ENCODE results near the gene RBM5.
"Not testable (repeated sequence)": the region's sequence is repeated elsewhere in the genome, so short reads cannot be mapped to it uniquely, and the experiment has no call there.

RBM5 gene

DNA sequence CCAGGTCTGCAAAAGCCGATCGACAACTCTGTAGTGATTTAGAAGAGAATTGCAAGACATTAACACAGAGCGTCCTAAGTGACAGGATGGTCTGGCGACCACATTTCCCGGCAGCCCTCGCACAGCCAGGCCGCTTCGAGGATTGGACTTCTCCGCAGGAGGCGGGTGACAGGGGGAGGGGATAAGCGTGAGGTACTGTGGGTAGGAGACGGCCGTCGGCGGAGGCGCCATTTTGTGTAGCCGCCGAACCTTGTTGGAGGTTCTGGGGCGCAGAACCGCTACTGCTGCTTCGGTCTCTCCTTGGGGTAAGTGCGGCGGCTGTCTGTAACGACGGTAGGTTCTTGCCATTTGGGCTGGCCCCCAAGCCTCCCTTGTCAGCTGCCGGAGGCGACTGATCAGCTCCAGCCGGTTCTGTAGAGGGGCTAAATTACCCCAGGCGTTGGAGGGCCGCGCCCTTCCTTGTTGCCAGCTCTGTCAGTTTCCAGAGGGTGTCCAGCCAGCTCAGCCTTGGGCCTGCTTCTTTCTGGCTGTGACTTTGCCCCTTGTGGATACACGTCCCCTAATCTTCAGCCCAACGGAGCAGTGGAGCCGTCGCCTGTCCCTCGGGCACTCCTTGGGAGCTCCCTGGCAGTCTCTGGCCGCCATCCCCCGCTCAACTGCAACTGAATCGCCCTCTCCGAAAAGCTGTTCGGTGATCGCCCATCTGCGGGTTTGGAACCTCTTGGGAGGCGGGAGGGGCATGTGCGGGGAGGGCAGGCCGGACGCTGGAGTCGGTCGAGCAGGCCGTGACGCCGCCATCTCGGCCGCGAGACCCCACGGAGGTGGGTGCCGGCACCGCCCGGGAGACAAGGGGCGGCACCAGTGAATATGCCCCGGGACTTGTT, at the start of gene RBM5:
TSS of gene RBM5 (plus strand) at position 195 of the 884 bp plus-strand sequence. CDS start 1,516 bp downstream, outside the sequence.
- peak; percentile 77 for DNase-seq (ENCODE audit: low read depth, low spot score)

DNA sequence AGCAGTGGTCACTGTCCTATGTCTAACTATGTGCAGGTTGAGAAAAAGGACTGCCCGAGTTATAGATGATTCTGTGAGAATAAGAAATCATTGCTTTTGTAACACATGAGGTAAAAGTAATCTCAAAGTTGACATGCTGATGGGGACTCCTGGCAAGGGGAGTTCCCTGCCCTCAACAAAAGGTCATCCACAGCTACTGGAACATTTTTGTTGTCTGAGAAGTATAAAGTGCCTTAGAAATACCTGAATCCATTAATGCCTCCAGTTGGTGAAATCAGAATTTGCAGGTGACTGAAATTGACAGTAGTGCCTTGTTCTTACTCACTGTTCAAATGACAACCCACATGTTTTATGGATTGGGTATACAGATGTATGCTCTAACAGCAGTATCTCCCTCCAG, 43.7 kb upstream of the RBM5 start:
- DNase-seq (ENCODE audit: low read depth, low spot score), result no peak

DNA sequence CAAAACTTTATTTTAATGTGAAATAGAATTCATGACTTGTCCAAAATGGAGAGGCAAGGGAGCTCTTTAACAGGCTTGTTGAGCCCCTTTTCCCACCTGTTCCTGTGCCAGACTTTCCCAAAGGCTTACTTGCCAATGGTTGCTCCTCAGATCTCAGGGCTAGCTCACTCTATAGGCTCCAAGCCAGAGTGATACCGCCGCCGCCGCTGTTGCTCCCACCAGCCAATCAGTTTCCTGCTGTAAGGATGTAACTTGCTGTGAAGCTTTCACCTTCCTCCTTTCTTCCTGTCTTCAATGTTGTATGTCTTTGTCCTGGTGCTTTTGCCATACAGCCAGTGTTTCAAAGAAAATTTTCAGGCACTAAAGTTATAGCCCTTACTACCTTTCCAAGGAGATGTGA, 41.3 kb upstream of the RBM5 start:
- no peak for DNase-seq (ENCODE audit: low read depth, low spot score)

DNA sequence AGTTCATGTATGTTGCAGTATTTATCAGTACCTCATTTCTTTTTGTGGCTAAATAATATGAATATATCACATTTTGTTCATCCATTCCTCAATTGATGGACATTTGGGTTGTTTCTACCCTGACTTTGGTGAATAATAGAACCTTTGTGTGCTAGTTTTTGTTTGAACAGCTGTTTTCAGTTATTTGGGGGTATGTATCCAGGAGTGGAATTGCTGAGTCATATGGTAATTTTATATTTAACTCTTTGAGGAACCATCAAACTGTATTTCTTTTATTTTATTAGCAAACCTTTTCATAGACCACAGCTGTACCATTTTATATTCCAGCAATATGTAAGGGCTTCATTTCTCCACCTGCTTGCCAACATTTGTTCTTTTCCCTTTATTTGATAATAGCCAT, 38.4 kb upstream of the RBM5 start:
- peak; percentile 62 for DNase-seq (ENCODE audit: low read depth, low spot score)

DNA sequence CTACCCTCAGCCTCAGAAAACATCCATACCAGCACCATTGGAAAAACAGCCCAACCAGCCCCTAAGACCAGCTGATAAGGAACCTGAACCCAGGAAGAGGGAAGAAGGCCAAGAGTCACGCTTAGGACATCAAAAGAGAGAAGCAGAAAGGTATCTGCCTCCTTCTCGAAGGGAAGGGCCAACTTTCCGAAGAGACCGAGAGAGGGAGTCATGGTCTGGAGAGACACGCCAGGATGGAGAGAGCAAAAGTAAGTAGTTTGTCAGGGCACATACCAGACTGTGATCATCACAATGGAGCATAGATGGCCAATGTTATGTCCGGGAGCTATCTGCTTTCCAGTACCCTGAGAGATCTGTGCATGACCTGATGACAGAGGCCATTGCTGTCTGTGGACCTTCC, 31.0 kb upstream of the RBM5 start:
- DNase-seq (ENCODE audit: low read depth, low spot score), result no peak

DNA sequence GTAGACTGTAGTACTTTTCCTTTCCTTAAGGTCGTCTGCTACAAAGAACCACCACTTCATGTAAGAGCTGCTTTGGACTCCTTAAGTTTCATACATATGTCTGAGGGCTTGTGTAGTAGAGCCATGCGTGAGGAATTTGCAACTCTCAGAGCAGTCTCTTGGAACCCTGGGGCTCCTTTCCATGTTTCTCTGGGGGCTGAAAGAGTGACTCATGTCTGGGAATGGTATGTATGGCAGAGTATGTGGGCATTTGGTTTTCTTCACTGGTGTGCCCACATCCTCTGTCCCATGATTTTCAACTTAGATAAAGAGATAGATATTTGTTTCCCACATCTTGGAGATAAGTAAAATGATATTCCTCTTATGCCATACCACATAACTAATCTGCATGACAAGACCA, 20.6 kb upstream of the RBM5 start:
- DNase-seq (ENCODE audit: low read depth, low spot score), result no peak

DNA sequence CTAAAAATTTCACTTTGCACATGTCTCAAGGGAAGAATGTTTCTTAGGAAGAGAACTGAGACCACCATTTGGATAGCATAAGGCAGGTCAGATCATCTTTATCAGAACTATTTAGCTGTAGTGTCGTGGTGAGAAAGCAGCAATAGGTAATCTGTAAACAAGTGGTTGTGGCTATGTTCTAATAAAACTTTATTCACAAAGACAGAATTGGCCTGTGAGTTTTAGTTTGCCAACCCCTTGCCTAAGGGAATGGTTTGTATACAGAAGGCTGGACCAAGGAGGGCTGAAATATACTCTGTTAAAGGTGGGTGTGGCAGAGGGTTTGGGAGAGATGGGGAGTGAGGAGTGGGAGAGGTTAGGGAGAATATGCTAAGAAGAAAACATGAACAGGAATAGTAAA, 10.6 kb upstream of the RBM5 start:
- DNase-seq (ENCODE audit: low read depth, low spot score), result no peak

DNA sequence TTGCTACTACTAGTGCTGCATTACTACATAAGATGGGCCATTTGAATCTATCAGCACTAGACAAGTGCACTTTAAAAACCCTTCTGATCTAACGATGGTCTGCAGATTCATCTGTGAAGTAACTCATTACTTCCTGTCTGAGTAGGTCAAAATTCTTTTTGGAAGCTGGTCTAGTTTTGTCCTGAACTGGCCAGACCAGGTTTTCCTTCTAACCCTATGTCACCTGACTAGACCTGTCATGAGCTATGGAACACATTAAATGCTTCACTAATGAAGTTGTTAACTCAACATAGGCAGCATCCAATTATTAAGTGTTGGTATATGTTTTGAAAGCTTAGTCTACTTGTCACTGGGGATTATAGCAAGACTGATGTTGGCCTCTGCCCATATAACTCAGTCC, 10.1 kb upstream of the RBM5 start:
- no peak for DNase-seq (ENCODE audit: low read depth, low spot score)

DNA sequence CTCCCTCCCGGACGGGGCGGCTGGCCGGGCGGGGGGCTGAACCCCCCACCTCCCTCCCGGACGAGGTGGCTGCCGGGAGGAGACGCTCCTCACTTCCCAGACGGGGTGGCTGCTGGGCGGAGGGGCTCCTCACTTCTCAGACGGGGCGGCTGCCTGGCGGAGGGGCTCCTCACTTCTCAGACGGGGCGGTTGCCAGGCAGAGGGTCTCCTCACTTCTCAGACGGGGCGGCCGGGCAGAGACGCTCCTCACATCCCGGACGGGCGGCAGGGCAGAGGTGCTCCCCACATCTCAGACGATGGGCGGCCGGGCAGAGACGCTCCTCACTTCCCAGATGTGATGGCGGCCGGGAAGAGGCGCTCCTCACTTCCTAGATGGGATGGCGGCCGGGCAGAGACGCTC, 3.8 kb upstream of the RBM5 start:
- DNase-seq (ENCODE audit: low read depth, low spot score), result not testable (repeated sequence)

DNA sequence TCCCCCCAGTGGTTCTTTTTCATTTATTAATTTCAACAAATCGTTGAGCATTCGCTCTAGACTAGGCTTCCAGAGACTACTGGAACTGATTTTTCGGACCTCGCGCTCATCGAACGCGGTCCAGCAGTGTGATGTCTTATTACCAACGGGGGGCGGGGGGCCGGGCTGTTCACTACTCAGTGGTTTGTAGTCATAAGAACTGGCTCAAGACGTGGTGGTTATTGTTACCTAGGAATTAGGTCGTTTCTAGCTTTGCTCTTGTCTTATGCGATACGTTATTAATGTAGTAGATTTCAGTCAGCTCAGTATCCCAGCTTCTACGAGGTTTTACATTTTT, 858 bp downstream of the RBM5 start:
- DNase-seq (ENCODE audit: low read depth, low spot score), result no peak

DNA sequence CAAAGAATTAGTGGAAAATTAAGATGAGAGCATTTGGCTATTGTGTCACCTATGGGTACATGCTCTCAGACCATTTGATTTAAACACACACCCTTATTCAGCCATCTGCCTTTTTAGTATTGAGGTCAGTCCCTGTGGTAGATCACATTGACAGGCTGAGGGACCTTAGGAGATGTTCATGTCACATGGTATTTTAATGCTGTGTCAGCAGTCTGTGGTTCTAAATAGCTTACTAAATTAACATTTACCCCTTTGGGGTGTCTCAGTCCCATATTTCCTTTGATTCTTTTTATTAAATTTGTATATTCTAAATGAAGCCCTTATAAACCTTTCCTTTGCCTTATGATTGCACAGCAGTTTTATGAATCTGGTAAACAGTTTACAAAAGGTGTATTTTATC, 2.3 kb downstream of the RBM5 start:
- DNase-seq (ENCODE audit: low read depth, low spot score), result no peak

DNA sequence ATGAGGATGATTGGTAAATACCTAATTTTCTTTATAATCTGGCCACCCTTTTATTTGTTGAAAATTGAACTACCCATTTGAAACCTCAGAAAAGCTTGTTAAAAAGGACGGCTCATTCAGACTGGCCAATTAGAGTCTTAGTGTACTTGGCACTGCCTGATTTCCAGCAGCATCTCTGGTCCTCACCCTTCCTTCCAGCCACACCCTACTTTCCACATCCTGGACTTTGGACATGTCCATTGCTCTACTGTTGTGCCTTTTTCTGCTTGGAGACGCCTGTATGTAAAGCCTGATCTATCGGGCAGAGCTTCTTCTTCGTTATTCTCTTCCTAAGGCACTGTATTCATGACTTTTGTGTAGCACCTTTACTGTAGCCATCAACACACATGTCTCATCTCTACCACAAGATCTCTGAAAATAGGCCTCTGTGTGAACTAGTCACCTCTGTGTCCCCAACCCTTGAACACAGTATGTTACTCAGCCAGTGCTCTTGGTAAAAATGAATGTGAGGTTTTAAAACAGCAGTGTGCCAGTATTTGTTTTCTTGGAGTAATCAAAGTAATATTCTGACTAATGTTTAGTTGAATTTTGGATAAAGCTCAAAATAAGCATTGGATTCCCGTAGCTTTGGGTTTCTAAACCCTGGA, 6.8 kb downstream of the RBM5 start:
- no peak for DNase-seq (ENCODE audit: low read depth, low spot score)

DNA sequence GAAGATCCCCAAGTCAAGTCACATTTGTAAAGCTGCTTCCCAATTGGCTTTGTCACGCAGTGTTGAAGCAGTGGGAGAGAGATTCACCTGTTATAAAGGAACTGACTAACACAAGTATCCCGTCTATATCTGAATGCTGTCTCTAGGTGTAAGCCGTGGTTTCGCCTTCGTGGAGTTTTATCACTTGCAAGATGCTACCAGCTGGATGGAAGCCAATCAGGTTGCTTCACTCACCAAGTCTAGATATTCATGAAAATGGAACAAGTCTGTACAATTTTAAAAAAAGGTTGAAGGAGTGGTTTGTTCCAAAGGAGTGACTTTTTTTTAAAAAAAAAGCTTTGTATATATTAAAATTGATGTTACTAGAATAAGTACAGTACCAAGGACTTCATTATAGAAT, 11.7 kb downstream of the RBM5 start:
- DNase-seq (ENCODE audit: low read depth, low spot score), result no peak

DNA sequence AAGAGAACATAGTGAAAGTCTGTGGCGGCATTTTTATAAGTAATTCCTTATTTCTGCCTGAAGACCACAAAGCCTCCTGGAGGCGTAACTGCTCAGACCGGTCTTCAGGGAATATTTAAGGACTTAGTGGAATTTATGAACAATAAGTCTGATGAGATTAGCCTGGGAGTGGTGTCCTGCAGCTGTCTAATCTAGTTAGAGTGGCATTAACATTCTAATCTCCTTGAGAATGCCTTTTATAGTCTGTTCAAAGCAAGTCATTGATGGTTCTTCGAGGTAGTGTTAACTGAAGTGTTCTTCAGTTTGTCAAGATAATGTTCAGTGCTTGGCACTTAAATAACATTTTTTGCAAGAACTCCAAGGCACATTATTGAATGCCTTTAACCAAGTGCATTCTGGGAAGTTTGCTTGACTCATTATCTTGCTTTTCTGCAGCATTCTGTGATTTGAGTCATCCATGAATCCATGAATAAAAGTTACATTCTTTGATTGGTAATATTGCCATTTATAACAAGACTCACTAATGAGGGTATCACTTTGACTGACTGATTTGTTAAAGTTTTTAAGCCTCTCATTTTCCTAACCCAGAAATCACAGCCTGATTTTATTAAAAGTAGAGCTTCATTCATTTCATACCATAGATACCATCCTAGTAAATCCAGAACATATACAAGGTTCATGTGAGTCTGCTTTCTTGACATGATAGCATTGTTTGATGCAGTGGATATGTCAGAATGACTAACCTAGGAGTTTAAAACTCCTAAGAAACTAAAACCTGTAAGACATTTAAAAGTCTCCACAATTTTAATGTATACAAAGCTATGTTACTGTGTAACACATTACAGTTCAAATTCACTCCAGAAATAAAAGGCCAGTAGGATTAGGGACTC, 12.5 kb downstream of the RBM5 start:
- DNase-seq (ENCODE audit: low read depth, low spot score), result no peak

DNA sequence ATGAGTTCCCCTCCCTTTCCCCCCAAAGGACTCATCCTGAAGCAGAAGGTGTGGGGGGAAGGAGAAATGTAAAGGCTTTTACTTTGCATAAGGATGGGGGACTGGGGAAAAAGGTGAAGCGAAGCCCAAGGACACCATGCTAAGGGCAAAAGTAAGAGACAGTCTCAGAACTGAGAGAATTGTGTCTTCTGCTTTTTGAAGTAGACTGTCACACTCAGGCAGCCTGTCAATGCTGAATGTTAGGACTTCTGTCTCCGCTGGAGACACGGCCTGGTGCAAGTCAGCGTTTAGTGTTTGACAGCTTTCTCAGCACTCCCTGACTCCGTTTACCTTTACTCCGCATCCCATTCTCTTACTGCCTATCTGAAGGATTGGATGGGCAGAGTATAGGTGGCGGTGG, 13.8 kb downstream of the RBM5 start:
- DNase-seq (ENCODE audit: low read depth, low spot score), result no peak

DNA sequence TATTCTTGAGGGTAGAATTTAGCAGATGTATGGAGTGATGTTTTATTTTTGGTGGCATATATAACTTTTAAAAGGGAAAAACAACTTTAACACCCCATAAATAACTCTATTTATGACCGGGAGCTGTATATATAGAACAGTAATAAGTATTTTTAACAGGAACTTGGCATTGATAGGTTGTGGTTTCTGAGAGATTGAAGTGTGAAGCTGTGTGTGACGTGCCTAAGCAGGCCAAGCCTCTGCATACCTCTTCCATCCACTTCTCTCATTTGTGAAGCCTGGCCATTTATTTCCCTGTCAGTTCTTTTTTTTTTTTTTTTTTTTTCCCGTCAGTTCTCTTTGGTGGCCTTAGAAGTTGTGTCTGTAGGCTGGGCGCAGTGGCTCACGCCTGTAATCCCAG, 23.0 kb downstream of the RBM5 start:
- DNase-seq (ENCODE audit: low read depth, low spot score), result no peak

DNA sequence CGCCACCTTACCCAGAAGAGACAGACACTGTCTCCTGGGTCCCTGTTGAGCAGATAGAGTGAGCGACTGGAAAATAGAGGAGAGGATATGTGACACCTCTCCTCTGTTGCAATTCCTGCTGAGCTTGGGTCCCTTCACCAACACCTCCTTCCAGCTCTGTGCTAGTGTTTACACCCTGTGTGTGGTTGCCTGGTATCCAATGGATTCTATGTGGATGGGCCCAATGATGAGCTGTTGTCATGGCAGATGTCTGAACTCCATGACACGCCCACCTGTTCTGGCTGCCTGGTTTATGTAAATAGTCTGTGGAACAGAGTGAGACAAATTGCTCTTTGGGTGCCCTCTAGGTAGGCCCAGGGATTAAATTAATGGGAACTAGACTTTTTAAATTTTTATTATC, 23.7 kb downstream of the RBM5 start:
- no peak for DNase-seq (ENCODE audit: low read depth, low spot score)

DNA sequence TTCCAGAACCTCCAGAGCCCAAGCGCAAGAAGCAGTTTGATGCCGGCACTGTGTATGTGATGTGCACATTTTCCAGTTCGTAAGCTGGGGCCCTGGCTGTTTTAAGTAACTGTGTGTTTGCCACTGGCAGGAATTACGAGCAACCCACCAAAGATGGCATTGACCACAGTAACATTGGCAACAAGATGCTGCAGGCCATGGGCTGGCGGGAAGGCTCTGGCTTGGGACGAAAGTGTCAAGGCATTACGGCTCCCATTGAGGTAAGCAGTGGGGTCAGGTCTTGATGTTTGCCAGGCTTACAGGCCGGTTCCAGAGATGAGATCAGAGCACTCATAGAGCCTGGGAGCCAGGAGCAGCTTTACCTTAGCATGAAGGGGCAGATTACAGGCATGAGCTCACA, 28.4 kb downstream of the RBM5 start:
- DNase-seq (ENCODE audit: low read depth, low spot score), result no peak

DNA sequence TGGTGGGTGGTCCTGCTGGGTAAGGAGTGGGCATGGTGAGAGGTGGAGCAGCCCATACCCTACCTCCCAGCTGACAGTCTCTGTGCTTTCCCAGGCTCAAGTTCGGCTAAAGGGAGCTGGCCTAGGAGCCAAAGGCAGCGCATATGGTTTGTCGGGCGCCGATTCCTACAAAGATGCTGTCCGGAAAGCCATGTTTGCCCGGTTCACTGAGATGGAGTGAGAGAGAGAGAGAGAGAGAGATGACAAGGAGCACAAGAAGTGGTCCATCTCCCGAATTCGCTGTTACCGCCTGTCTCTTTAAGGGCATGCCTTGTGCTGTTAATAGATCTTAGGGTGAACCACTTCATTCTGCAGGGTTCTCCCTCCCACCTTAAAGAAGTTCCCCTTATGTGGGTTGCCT, 29.5 kb downstream of the RBM5 start:
- no peak for DNase-seq (ENCODE audit: low read depth, low spot score)

DNA sequence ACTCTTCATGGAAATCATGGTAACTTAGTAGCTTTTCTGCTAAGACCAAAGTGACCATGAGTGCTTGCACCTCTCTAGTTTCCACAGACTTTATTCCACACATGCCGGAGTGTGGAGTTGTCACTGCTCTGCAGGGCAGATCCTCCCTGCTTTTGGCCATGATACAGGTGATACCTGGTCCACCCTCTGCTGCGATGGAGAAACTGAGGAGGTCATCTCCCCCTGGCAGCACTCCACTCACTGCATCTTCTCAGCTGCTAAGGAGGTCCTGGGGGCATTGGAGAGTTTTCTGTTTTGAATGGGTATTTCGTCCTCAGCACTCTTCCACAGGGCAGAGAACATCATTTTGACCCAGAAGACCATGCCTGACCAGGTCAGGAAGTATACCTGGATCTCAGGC, 31.1 kb downstream of the RBM5 start:
- DNase-seq (ENCODE audit: low read depth, low spot score), result no peak

DNA sequence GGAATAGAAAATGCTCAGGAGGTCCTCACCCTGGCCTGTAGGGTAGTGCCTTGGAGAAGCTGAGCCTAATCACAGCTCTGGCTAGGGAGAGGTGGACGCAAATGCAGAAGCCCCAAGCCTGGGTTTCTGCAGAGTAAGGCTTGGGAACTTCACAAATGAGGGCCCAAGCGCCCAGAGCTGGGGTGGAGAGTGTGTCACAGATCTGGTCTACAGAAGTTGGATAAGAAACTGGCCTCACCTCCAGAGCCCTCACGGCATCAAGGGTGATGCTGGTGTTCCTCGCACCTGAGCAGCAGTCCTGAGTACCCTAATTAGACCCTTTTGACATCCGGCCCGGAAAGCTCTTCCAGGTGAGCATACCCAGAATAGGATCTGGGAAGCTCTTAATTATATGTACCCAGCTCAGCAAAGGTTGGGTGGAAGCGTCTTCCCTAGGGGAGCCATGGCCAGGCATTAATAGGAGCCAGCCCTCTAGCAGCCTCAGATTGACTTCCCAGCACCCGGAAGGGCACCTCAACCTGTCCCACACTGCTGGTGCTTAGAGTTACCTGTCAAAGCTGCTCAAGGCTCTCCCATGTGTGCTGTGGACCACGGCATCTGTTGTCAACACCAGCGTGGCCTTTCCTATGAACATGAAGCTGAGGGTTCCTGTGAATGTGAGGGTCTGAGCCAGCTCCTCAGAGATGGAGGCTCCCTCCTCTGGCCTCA, 31.8 kb downstream of the RBM5 start:
- DNase-seq (ENCODE audit: low read depth, low spot score), result no peak

All from smooth muscle cell of the brain vasculature (primary cell).